ENCODE results near the gene FBXW4. TPM values are rescaled to one million over a fixed set of nuclear protein-coding genes. Genes with fewer than 3 reads are reported as not detected.

FBXW4 gene
- polyA plus RNA-seq, 6 donors from 2014 or later = 0.50 to 13.8 (median 7.1) TPM

DNA sequence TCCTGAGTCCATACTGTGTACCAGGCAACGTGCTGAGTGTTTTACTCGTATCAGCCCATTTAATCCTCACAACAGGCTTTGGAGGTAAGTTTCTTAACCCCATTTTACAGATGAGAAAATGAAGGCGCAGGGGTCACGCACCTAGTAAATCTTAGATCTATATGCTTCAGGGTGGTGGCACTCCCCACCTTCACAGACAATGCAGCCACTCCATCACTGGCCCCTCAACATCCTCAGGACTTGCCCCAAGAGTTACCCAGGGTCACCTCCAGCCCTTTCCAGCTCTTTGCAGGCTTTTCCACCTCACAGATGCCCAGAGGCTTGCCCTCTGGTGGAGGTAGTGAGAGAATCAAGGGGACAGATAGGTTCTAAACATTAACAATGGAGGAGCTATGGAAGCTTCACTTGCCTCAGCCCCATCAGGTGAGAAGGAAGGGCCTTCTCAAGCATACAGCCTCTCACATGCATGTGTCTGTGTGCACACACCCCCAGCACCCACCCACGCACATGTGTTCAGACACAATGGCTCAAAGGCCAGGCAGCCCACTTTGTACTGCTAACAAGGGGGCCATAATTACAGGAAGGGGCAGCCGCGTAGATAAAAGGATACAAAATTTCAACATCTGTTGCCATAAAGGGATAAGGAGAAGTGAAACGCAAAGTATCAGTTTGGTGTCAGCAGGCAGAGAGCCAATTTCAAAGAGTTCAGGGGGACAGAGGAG is 77.7 kb downstream of the FBXW4 start:
- H3K4me3 Mint-ChIP-seq = peak overlapping the region in 4 of 8 donors; percentile 27 to 62 (median 50)
- H3K27me3 Mint-ChIP-seq = no peaks in the 10 kb centered on the region
- H3K9me3 Mint-ChIP-seq = no peaks in the 10 kb centered on the region
- peak overlapping the region; percentile 31 to 93 (median 78) for H3K27ac Mint-ChIP-seq
- peaks cover 13 to 32% (median 29%) of the 10 kb centered on the region in 3 donors for H3K4me1 Mint-ChIP-seq
- DNase-seq = peak; percentile 3
- ATAC-seq (ENCODE audit: low read depth in 2 of 2) = peak; percentile 42 to 56
- H3K36me3 Mint-ChIP-seq = peaks cover 0 to 16% of the 10 kb centered on the region in 2 donors

DNA sequence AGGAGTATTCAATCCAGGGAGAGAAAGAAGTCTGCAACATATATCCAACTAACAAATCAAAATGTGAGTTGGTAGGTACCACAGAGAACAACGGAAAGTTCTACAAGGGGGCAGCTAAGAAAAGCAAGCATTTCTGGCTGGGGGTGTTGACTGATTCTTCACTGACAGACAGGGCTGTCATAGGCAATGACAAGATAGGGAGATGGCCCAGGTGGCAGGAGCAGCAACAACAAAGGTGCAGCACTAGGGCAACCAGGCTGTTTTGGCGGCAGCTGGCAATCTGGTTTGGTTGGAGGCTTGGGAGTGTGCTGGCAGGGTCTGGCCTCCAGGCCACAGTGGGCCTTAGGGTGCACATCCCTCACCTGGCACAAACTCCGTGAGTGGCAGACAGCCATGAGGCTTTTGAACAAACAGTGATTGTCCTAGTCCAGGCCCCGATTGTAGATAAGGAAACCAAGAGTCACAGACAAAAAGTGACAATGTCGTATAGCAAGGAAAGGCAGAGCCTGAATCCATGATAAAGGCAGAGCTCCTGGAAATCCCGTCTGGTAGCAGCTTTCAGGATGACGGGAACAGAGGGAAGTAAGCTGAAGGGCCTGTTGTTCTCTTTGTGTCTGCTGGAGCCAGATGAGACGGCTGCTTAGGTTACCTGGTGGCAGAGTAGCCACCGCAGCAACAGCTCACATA is 78.4 kb downstream of the FBXW4 start:
- DNase-seq (no peak), ATAC-seq (ENCODE audit: low read depth in 2 of 2) (no peak)
- no peaks in the 10 kb centered on the region for H3K9me3 Mint-ChIP-seq
- H3K4me3 Mint-ChIP-seq = peak overlapping the region in 1 of 8 donors; percentile 49
- peaks cover 13 to 34% (median 29%) of the 10 kb centered on the region in 3 donors for H3K4me1 Mint-ChIP-seq
- H3K27me3 Mint-ChIP-seq = no peaks in the 10 kb centered on the region
- peaks cover 3 to 16% of the 10 kb centered on the region in 2 donors for H3K36me3 Mint-ChIP-seq
- peak overlapping the region in 2 of 6 donors; percentile 27 to 85 for H3K27ac Mint-ChIP-seq

- ATAC-seq (ENCODE audit: low read depth in 2 of 2) (no peak), DNase-seq (no peak)
- H3K27ac Mint-ChIP-seq = peak overlapping the region in 2 of 6 donors; percentile 32 to 57
- H3K4me3 Mint-ChIP-seq = no peak overlapping the region
- peaks cover 8 to 16% of the 10 kb centered on the region in 2 donors for H3K36me3 Mint-ChIP-seq
- H3K4me1 Mint-ChIP-seq = peaks cover 13 to 38% (median 29%) of the 10 kb centered on the region in 3 donors
- H3K27me3 Mint-ChIP-seq = no peaks in the 10 kb centered on the region
- no peaks in the 10 kb centered on the region for H3K9me3 Mint-ChIP-seq
These were observed 79.3 kb downstream of the FBXW4 start for GRCh38 chr10:101615525-101616116.

DNA sequence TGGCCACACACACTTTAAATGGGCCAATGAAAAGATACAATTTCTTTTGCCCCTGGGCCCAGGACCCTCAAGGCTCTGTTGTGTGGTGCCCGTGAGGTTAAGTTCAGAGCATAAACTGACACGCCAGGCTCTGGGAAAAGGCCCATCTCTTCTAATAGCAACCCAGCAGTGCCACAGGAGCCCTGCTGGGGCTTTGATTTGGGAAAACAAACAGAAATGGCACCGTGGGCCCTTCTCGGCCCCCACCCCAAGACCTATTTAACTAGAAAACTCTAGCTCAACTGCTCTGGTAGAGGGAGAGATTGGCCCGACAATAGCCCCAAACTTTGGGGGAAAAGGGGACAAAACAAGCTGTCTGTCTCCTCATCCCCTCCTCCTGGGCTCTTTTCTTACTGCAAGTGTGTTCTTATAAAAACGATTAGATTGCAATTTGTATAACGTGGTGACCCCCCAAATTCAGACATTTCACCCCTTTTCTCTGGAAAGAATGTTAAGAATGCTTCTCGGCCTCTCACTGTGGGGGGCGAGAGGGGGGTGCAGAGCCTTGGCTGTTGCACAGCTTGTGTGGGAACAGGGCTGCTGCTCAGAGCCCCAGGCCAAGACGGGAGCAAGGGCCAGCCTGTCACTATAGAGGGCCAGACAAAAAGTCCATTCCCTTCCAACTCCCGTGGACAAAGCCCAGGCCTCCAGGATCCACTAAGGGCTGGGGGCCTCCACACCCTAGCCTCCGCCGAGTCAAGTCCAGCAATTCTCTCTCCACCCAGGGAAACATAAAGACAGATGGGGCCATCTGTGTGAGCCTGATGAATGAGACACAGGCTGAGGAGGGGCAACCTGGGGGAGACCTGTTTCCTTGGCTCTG is 80.1 kb downstream of the FBXW4 start:
- ATAC-seq (ENCODE audit: low read depth in 2 of 2) = no peak
- Mint-ChIP-seq H3K9me3 (no peaks in the 10 kb centered on the region), H3K4me3 (no peak overlapping the region), H3K27ac (peak overlapping the region in 2 of 6 donors; percentile 32 to 49), H3K4me1 (peaks cover 13 to 34% (median 29%) of the 10 kb centered on the region in 3 donors), H3K36me3 (peaks cover 8 to 16% of the 10 kb centered on the region in 2 donors), H3K27me3 (no peaks in the 10 kb centered on the region)
- DNase-seq = no peak

DNA sequence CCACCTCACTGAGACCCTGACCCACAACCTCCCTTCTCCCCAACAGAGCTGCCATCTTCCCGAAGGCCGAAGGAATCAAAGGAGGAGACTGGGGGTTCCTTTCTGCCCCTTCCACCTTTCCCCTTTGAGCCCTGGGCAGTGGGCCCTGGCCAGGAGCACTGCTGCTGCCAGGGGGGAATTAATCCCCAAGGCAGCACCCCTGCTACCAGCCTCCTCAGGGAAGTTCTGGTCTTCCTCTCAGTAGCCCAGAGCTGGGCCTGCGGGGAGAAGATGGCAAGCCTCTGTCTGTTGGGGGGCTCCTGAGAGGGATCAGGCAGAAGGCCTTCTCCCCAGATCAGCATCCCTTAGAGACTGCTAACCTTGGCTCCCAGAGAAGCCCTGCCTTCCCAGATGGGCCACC is 81.3 kb downstream of the FBXW4 start:
- H3K36me3 Mint-ChIP-seq = peaks cover 8 to 28% of the 10 kb centered on the region in 2 donors
- no peak overlapping the region for H3K4me3 Mint-ChIP-seq
- H3K27ac Mint-ChIP-seq = peak overlapping the region in 1 of 6 donors; percentile 24
- peaks cover 13 to 25% (median 16%) of the 10 kb centered on the region in 3 donors for H3K4me1 Mint-ChIP-seq
- H3K9me3 Mint-ChIP-seq = no peaks in the 10 kb centered on the region
- ATAC-seq (ENCODE audit: low read depth in 2 of 2) (no peak), DNase-seq (no peak)
- H3K27me3 Mint-ChIP-seq = no peaks in the 10 kb centered on the region

DNA sequence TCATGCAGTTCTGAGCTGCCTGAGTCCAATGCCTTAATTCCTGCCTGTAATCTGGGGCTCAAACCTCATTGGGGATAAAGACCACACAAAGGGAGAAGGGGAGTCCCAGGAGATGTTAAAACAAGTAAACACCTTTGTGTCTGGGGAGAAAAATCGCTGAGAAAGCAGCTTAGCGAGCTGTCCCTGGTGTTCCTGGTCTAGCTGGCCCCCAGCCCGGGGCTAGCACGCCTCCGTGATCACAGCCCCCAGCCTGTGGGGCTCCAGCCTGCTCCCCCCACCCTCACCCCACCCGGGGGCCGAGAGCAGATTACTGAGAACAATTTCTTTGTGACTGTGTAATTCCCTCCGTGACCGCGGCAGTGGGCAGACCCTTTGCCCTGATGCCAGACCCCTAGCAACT is 82.1 kb downstream of the FBXW4 start:
- Mint-ChIP-seq H3K27me3 (no peaks in the 10 kb centered on the region), H3K27ac (peak overlapping the region in 1 of 6 donors; percentile 42), H3K9me3 (no peaks in the 10 kb centered on the region), H3K4me3 (no peak overlapping the region), H3K4me1 (peaks cover 6 to 19% (median 9%) of the 10 kb centered on the region in 3 donors), H3K36me3 (peaks cover 8 to 28% of the 10 kb centered on the region in 2 donors)
- DNase-seq = no peak
- ATAC-seq (ENCODE audit: low read depth in 2 of 2) = no peak

DNA sequence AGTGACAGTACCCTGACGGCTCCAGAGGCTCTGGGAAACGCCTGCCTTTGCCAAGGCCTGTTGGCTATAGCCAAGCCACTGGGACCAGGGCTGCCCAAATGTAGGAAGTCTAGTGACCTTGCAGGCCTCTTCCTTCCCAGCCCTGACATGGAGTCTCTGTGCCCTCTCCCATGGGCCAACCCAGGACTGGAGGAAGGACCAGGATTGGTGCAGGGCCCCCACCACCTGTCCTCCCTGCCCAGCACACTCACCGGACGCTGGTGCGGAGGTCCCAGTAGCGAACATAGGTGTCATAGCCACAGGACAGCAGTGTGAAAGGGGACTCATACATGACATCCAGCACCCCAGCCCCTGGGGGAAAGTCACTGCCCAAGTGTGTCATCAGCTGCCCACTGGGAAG is 82.9 kb downstream of the FBXW4 start:
- Mint-ChIP-seq H3K4me1 (peaks cover 0 to 11% (median under 1%) of the 10 kb centered on the region in 3 donors), H3K9me3 (no peaks in the 10 kb centered on the region), H3K4me3 (no peak overlapping the region), H3K27ac (peak overlapping the region in 3 of 6 donors; percentile 27 to 51 (median 38)), H3K36me3 (peaks cover 8 to 21% of the 10 kb centered on the region in 2 donors), H3K27me3 (no peaks in the 10 kb centered on the region)
- ATAC-seq (ENCODE audit: low read depth in 2 of 2) (no peak), DNase-seq (no peak)

DNA sequence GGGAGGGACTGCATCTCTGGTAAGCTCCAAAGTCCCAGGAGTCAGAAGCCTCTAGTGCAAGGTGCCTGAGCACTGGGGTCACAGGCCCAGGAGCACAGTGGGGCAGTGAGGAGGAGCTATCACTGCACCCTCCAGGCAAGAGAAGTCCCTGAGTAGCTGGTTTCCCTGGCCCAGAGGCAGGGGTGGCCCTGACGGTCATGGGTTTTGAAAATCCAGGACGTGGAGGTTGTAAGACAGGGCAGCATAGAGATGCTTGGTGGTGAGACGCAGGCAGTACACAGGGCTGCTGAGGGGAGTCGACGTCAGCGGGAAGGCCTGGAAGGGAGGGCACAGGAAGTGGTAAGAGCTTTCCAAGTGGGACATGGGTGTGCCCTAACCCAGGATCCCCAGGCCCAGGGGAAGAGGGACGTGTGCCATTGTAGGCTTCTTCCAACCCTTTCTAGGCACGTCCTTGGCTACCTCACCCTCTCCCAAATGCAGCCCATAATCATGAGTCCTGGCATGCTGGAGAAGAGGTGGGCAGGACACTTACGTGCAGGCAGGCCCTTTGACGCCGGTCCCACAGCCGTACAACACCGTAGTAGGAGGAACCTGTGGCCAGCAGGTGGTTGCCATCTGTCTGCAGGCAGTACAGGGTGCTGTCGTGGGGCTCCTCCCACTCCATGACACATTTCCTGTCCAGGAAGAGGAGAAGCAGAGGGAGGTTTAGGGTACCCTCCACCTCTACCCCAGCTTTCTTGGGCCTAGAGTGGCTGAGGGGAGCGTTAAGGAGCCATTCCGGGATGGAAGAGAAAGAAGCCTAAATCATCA is 83.7 kb downstream of the FBXW4 start:
- Mint-ChIP-seq H3K27me3 (no peaks in the 10 kb centered on the region), H3K4me1 (peaks cover 0 to 6% (median 0%) of the 10 kb centered on the region in 3 donors), H3K4me3 (no peak overlapping the region), H3K27ac (peak overlapping the region in 3 of 6 donors; percentile 38 to 67 (median 51)), H3K36me3 (peaks cover 8 to 18% of the 10 kb centered on the region in 2 donors), H3K9me3 (no peaks in the 10 kb centered on the region)
- no peak for DNase-seq
- no peak for ATAC-seq (ENCODE audit: low read depth in 2 of 2)

GRCh38 chr10:101609481-101609880 is 85.5 kb downstream of the FBXW4 start:
- DNase-seq (no peak), ATAC-seq (ENCODE audit: low read depth in 2 of 2) (no peak)
- Mint-ChIP-seq H3K4me3 (no peak overlapping the region), H3K9me3 (no peaks in the 10 kb centered on the region), H3K27ac (no peak overlapping the region), H3K36me3 (peaks cover 8 to 14% of the 10 kb centered on the region in 2 donors), H3K27me3 (no peaks in the 10 kb centered on the region), H3K4me1 (peaks cover 0 to 6% (median 0%) of the 10 kb centered on the region in 3 donors)

DNA sequence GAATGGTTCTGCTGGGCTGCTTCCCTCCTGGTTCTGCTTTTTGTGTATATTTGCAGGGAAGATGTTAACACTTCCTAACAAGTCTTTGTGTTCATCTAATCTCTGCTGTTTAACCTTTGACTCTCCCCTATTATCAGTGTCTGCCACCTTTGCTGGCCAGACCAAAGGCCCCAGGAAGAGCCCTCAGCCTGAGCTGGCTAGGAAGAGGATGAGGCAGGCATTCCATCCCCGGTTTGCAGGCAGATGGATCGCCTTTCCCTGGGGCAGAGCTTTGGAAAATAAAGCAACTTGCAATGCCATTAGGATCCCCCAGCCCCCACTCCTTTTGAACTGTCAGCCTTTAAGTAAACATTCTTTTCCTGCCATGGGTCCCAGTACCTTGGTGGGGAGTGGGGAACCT is 87.8 kb downstream of the FBXW4 start:
- H3K4me3 Mint-ChIP-seq = no peak overlapping the region
- no peaks in the 10 kb centered on the region for H3K27me3 Mint-ChIP-seq
- H3K36me3 Mint-ChIP-seq = peaks cover 8 to 14% of the 10 kb centered on the region in 2 donors
- ATAC-seq (ENCODE audit: low read depth in 2 of 2) (no peak), DNase-seq (no peak)
- H3K9me3 Mint-ChIP-seq = no peaks in the 10 kb centered on the region
- H3K4me1 Mint-ChIP-seq = peaks cover 0 to 6% (median 0%) of the 10 kb centered on the region in 3 donors
- H3K27ac Mint-ChIP-seq = peak overlapping the region in 4 of 6 donors; percentile 35 to 82 (median 72)

- Mint-ChIP-seq H3K27me3 (no peaks in the 10 kb centered on the region), H3K27ac (peak overlapping the region in 2 of 6 donors; percentile 10 to 86), H3K36me3 (no peaks in the 10 kb centered on the region), H3K4me1 (no peaks in the 10 kb centered on the region), H3K4me3 (no peak overlapping the region), H3K9me3 (no peaks in the 10 kb centered on the region)
- DNase-seq (peak; percentile 36), ATAC-seq (ENCODE audit: low read depth in 2 of 2) (peak; percentile 82 to 86)
These were observed 92.1 kb downstream of the FBXW4 start for GRCh38 chr10:101602761-101603398.

- H3K27ac Mint-ChIP-seq = peak overlapping the region in 1 of 6 donors; percentile 30
- no peak overlapping the region for H3K4me3 Mint-ChIP-seq
- H3K27me3 Mint-ChIP-seq = no peaks in the 10 kb centered on the region
- no peaks in the 10 kb centered on the region for H3K9me3 Mint-ChIP-seq
- no peaks in the 10 kb centered on the region for H3K4me1 Mint-ChIP-seq
- ATAC-seq (ENCODE audit: low read depth in 2 of 2) (no peak), DNase-seq (no peak)
- H3K36me3 Mint-ChIP-seq = no peaks in the 10 kb centered on the region
These were observed 93.4 kb downstream of the FBXW4 start for GRCh38 chr10:101601541-101601940.
